ENCODE results near the gene ABCB9. TPM values are rescaled to one million over a fixed set of nuclear protein-coding genes. Genes with fewer than 3 reads are reported as not detected.

The ABCB9 gene
- total and polyA plus RNA-seq, 2 experiments from 2014 or later: 1.2 to 7.0 TPM

DNA sequence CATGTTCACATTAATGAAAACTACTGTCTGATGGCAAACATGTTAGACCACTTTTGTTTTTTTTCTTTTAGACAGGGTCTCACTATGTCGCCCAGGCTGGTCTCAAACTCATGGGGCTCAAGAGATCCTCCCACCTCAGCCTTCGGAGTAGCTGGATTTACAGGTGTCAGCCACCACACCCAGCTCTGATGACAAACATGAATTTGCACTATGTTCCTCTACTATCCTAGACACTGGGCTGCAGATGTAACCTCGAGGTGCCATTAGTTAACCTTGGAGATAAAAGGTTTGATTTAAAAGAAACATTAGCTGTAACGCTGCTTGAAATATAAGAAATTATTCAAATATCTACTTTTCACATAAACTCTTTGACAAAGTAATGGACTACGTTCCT lies 78.4 kb downstream of the ABCB9 start (continued):
- TF ChIP-seq, protein P1, sequence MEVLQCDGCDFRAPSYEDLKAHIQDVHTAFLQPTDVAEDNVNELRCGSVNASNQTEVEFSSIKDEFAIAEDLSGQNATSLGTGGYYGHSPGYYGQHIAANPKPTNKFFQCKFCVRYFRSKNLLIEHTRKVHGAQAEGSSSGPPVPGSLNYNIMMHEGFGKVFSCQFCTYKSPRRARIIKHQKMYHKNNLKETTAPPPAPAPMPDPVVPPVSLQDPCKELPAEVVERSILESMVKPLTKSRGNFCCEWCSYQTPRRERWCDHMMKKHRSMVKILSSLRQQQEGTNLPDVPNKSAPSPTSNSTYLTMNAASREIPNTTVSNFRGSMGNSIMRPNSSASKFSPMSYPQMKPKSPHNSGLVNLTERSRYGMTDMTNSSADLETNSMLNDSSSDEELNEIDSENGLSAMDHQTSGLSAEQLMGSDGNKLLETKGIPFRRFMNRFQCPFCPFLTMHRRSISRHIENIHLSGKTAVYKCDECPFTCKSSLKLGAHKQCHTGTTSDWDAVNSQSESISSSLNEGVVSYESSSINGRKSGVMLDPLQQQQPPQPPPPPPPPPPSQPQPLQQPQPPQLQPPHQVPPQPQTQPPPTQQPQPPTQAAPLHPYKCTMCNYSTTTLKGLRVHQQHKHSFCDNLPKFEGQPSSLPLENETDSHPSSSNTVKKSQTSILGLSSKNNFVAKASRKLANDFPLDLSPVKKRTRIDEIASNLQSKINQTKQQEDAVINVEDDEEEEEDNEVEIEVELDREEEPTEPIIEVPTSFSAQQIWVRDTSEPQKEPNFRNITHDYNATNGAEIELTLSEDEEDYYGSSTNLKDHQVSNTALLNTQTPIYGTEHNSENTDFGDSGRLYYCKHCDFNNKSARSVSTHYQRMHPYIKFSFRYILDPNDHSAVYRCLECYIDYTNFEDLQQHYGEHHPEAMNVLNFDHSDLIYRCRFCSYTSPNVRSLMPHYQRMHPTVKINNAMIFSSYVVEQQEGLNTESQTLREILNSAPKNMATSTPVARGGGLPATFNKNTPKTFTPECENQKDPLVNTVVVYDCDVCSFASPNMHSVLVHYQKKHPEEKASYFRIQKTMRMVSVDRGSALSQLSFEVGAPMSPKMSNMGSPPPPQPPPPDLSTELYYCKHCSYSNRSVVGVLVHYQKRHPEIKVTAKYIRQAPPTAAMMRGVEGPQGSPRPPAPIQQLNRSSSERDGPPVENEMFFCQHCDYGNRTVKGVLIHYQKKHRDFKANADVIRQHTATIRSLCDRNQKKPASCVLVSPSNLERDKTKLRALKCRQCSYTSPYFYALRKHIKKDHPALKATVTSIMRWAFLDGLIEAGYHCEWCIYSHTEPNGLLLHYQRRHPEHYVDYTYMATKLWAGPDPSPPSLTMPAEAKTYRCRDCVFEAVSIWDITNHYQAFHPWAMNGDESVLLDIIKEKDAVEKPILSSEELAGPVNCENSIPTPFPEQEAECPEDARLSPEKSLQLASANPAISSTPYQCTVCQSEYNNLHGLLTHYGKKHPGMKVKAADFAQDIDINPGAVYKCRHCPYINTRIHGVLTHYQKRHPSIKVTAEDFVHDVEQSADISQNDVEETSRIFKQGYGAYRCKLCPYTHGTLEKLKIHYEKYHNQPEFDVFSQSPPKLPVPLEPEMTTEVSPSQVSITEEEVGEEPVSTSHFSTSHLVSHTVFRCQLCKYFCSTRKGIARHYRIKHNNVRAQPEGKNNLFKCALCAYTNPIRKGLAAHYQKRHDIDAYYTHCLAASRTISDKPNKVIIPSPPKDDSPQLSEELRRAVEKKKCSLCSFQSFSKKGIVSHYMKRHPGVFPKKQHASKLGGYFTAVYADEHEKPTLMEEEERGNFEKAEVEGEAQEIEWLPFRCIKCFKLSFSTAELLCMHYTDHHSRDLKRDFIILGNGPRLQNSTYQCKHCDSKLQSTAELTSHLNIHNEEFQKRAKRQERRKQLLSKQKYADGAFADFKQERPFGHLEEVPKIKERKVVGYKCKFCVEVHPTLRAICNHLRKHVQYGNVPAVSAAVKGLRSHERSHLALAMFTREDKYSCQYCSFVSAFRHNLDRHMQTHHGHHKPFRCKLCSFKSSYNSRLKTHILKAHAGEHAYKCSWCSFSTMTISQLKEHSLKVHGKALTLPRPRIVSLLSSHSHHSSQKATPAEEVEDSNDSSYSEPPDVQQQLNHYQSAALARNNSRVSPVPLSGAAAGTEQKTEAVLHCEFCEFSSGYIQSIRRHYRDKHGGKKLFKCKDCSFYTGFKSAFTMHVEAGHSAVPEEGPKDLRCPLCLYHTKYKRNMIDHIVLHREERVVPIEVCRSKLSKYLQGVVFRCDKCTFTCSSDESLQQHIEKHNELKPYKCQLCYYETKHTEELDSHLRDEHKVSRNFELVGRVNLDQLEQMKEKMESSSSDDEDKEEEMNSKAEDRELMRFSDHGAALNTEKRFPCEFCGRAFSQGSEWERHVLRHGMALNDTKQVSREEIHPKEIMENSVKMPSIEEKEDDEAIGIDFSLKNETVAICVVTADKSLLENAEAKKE (CRISPR knock-in tag; IDR thresholded peaks at IDR 0.05): no peak
- TF ChIP-seq ETS1 (IDR thresholded peaks at IDR 0.05) (no peak), NANOG (IDR thresholded peaks at IDR 0.05; ENCODE audit: borderline replicate concordance) (no peak), STAT1 (IDR thresholded peaks at IDR 0.05; ENCODE audit: unreplicated experiment) (no peak)
- TF ChIP-seq, protein P2, sequence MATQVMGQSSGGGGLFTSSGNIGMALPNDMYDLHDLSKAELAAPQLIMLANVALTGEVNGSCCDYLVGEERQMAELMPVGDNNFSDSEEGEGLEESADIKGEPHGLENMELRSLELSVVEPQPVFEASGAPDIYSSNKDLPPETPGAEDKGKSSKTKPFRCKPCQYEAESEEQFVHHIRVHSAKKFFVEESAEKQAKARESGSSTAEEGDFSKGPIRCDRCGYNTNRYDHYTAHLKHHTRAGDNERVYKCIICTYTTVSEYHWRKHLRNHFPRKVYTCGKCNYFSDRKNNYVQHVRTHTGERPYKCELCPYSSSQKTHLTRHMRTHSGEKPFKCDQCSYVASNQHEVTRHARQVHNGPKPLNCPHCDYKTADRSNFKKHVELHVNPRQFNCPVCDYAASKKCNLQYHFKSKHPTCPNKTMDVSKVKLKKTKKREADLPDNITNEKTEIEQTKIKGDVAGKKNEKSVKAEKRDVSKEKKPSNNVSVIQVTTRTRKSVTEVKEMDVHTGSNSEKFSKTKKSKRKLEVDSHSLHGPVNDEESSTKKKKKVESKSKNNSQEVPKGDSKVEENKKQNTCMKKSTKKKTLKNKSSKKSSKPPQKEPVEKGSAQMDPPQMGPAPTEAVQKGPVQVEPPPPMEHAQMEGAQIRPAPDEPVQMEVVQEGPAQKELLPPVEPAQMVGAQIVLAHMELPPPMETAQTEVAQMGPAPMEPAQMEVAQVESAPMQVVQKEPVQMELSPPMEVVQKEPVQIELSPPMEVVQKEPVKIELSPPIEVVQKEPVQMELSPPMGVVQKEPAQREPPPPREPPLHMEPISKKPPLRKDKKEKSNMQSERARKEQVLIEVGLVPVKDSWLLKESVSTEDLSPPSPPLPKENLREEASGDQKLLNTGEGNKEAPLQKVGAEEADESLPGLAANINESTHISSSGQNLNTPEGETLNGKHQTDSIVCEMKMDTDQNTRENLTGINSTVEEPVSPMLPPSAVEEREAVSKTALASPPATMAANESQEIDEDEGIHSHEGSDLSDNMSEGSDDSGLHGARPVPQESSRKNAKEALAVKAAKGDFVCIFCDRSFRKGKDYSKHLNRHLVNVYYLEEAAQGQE (IDR thresholded peaks at IDR 0.05; ENCODE audit: unreplicated experiment): no peak
